Amniotic epithelial cell (primary cell): Measurements from ENCODE around the gene KIF5A.
"Not testable (repeated sequence)": the region's sequence is repeated elsewhere in the genome, so short reads cannot be mapped to it uniquely, and the experiment has no call there.

Source experiments
- DNase-seq: peaks from one replicate; pipeline ENCODE4 v3.0.0-alpha.2; 2010; ENCODE audit warnings: low read depth

The KIF5A gene

DNA sequence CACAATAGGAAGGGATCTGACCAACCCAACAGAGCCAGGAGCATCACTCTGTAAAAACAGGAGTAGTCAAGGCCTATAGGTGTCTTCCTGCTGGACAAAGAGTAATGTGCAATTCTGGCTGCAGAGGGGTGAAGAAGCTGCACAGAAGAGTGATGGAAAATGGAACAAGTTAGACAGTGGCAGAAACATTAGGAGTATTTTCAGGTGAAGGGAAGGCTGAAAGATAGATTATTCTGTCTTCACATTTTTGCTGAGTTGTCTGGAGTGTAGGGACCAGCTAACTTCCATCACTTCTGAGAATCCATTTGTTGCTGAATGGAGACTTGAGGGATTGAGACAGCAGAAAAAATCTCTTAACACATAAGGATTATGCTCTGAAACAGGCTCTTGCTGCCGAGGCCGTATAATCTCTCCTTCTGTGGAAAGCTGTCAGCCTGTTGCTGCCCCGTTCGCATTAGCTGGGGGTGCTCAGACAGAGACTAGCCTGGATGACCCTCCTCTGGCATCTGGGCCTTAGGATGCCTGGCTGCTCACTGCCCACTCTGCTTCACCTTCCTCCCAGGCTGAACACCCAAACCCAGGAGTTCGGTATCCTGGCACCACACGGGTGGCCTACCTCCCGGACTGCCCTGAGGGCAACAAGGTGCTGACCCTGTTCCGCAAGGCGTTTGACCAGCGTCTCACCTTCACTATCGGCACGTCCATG is 58.3 kb downstream of the KIF5A start:
- no peak for DNase-seq

DNA sequence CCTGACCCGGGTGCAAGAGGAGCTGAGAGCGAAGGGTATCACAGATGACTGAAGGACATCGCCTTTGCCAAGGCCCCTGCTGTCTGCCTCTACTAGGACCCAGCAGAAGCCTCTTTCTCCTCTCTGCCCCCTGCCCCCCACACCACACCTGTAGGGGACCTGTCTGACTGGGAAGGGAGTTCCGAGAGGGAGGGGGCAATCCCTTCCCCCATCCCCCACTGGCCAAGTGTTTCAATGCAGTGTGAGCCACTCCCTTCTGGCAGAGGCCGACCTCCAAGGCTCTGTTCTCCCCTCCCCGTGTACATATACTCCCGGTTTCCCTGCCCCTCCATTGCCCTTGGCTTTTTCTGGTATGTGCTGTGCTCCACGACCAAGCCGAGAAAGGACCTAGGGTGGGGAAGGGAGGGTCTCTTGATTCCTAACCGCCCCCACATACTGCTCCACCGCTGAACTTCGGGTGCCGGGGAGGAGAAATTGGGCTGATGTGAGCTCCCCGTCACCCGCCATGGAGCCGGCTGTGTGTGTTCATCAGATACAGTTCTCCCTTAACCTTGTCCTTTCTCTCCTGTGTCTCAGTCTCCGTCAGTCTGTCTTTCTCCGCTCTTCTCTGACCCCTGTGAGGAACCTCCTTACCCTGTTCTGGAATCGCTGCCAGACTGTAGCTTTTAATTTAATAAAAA is 59.4 kb downstream of the KIF5A start:
- DNase-seq = no peak

DNA sequence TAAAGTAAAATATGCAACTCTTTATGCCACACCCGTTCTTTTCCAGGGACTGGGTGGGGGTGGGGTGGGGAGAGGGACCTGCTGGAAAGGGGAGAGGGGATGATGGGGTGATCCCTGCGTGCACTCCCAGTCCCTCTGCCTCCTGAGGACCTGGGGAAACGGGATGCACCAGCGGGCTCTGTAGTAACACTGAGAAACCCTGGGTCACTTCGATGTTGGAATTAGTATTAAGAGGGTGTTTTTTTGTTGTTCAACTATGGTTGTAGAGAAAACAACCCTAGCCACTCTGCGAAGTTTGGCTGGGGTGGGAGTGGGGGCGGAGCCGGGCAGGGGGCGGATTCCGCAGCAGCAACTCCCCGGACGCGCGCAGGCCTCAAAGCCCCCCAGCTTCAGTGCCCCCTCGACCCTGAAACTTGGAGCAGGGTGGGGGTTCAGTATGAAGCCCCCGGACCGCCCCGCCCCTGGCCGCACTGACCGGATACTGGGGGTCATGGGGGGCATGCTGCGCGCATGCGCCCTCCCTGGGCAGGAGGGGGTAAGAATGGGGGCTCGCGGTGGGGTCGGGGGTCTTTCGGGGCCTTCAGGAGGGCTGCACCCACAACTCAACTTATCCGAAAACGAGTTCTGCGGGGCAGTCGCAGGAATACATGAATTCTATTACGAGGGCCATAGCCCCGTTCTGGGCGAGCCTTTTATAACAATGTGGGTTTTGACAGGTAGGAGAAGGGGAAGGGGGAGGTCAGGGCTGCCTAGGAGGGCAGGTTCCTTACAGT is 60.1 kb downstream of the KIF5A start:
- DNase-seq = no peak

DNA sequence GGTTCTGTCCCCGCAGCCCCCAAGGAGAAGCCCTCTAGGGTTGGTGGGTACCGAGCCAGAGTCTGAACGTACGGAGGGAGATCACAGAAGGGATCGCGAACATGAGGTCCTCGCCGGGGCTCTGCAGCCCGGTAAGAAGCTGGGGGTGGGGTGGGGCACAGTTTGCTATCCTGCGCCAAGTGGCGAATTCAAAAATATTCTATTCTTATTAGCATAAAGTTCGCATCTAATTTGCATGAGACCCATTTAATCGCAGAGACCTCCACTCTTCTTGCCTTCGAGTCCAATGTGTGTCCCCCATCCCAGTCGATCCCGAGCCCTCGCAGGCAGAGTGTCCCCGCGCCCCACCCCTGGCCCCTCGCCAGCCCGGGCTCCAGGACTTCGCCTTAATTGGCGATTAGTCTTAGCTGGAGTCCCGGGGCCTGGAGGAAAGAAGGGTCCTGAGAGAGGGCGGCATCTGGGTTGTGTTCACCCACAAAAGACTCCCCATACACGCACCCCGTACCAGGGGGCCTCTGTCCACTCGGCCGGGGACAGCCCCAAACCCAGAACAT is 60.8 kb downstream of the KIF5A start:
- no peak for DNase-seq

DNA sequence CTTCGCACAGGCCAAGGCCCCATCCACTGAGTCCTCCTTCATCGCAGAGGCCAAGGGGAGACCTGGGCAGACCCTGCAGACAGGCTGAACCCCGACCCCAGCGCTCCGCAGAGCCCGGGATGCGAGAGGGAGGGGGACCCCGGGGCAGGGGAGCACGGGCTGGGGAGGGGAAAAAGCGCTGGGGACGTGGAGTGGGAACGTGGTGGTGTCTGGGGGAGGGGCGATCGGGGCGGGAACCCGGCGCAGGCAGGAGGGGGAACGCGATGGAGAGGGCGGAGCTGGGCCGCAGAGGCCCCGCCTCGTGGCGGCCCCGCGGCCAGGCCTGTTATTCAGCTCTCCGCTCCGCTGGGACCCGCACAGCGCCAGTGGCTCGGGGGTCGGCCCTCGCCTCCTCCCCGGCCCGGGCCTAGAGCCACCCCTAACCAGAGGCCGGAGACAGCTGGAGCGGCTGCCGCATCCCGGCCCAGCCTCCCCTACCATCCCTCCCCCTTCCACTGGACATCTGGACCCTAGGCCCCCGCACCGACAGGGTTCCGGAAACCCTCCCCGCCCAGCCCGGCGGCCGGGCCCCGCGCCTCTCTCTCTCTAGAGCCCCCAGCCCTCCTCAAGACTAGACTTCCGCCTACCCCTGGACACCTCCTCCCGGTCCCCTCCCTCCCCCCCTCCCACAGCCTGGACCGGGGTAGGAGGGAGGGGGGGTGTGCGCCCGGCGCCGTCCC is 61.4 kb downstream of the KIF5A start, which contains the start of gene ARHGEF25:
TSS of gene ARHGEF25 (plus strand) at position 328 of the 719 bp plus-strand sequence. CDS start 460 bp downstream, outside the sequence.
- peak; percentile 47 for DNase-seq

DNA sequence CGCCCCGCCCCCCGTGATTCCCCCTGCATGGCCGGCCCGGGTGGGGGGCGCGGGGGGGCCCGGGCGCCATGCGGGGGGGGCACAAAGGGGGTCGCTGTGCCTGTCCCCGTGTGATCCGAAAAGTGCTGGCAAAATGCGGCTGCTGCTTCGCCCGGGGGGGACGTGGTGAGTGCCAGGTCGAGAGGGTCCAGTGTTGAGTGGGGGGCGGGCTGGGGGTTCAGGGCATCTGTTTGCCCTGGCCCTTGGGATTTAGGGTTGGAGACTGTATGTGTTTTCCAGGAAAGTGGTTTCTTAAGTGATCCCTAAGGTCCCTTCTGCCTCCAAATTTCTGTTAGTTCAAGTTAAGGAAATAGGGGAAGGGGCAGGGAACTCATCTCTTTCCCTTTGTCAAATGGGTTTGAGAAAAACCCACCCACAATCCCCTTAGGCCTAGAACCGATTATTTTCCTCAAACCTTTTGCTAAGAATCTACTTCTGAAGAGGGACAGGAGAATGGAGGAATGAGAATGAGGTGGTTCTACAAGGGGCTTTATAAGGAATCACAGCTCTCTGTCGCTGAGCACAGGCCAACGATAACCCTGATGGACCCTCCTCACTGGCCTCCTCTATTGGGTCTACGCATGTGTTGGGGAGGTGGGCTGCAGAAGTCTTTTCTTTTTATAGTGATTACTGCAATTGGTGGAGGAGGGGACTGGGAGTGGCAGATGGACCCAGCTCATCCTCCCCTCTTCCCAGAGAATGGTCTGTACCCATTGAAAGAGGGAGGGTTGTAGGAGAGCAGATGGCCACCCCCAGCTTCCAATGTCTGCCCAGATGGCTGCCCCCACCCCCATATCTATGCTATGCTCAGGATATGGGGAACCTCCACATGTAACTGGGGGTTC is 62.2 kb downstream of the KIF5A start:
- DNase-seq = no peak

DNA sequence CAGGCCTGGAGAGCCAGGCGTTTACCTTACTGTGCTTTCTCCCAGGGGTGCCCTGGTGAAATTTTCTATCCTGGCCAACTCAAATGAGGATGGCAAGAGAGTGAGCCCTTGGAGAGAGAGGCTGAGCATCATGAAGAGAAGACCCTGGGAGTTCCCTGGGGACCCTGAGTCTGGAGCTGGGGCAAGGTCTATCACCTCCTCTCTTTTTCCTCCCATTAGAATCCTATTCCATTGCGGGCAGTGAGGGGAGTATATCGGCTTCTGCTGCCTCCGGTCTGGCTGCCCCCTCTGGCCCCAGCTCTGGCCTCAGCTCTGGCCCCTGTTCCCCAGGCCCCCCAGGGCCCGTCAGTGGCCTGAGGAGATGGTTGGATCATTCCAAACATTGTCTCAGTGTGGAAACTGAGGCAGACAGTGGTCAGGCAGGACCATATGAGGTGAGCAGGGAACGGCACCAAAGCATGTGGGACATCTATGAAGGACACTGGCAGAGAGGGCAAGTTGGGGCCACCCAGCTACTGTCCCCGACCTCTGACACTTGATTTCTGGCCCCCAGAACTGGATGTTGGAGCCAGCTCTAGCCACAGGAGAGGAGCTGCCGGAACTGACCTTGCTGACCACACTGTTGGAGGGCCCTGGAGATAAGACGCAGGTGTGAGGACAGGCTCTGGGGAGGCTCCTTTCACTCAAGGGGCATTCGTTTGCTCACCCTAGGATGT is 63.0 kb downstream of the KIF5A start:
- no peak for DNase-seq

DNA sequence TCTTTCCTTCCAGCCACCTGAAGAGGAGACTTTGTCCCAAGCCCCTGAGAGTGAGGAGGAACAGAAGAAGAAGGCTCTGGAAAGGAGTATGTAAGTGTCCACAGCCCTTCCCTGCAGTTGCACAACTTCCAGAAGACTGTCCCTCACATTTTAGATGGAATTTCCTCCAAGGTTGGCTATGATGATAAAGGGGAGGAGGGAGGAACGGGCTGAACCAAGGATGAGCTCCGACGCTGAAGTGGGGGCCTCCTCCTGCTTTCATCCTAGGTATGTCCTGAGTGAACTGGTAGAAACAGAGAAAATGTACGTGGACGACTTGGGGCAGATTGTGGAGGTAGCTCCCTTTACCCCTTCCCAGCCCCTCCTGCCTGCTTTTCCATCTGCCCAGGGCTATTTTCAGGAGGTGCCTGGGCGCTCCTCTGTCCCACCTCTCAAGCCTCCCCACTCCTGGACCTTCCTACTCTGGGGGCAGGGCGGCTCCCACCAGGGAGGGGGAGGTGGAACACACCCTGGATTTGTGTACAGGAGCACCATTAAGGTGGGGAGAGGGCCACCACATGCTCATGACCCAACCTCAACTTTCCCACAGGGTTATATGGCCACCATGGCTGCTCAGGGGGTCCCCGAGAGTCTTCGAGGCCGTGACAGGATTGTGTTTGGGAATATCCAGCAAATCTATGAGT is 63.7 kb downstream of the KIF5A start:
- DNase-seq = no peak

DNA sequence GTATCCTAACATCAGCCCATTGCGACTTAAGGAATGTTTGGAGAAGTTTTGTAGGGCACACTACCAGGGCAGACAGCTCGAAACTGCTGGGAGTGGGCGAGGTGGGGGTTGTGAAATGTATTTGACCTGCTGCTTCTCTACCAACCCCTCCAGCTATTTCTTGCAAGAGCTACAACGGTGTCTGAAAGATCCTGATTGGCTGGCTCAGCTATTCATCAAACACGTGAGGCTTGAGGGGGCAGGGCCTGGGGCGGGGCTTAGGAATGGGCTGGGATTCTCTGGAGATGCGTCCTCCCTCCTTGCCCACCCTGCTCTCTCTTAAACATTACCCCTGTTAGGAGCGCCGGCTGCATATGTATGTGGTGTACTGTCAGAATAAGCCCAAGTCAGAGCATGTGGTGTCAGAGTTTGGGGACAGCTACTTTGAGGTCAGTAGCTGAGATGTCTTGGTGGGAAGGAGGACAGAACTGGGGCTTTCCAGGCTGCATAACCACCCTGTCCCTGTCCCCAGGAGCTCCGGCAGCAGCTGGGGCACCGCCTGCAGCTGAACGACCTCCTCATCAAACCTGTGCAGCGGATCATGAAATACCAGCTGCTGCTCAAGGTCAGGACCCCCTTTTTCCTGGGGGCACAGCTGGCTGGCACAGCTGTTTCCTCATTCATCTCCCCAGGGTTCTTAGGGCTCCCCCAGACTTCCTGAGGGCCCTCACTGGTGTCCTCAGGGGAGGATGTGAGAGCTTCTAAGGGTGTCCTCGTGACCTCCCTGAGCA is 64.5 kb downstream of the KIF5A start:
- DNase-seq = peak; percentile 56

DNA sequence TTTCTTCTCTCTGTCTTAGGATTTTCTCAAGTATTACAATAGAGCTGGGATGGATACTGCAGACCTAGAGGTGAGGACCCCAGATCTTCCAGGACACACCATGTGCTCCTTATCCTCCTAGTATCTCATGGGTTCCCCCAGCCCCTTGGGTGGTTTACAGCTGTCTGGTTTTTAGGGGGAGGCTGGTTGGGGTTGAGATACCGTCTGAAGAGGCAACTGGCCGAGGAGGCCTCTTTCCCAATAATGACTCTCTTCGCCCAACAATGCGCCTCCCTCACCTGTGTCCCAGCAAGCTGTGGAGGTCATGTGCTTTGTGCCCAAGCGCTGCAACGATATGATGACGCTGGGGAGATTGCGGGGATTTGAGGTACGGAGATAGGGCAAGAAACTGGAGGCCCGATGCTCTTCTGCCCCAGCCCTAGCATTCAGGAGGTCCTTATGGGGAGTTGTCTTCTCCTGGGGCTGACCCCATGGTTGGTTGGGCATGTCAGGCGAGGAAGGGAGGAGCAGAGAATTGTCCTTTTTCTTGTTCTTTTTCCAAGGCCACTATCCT is 65.2 kb downstream of the KIF5A start:
- no peak for DNase-seq

DNA sequence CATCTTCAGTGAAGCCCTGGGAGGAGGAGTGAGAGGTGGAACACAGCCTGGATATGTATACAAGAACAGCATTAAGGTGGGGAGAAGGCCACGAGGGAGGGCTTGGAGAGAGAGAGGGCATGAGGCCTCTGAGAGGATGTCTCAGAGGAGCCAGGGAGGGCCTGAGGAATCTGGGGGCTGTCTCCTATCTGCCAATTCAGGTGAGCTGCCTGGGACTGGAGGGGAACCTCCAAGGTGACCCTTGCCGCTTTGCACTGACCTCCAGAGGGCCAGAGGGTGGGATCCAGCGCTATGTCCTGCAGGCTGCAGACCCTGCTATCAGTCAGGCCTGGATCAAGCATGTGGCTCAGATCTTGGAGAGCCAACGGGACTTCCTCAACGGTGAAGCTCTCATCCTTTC is 65.8 kb downstream of the KIF5A start:
- DNase-seq = no peak

DNA sequence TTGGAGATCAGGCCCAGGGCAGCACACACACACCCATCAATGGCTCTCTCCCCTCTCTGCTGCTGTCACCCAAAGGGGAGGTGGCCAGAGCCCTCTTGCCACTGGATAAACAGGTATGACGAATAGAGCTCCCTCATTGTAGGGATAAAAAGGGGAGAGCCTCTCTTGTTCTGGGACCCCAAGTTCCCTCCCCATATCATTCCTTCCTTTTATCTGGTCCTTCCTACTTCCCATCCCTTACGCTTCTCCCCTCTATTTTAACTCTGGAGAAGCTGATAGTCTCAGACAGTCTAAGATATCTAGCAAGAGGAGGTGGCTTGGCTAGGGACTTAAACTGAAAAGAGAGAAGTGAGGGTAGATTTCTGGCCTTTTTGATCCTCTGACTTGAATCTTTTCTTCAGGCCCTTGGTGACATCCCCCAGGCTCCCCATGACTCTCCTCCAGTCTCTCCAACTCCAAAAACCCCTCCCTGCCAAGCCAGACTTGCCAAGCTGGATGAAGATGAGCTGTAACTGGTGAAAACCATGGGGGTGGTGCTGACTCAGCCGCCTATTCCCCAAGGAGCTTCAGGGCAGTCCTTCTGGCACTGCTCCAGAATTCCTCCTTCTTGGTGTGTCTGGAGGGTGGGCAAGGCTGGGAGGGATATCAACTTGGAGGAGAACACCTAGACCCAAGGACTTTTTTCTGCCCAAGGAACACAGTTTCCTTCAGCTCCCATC is 66.7 kb downstream of the KIF5A start:
- DNase-seq = peak; percentile 36

DNA sequence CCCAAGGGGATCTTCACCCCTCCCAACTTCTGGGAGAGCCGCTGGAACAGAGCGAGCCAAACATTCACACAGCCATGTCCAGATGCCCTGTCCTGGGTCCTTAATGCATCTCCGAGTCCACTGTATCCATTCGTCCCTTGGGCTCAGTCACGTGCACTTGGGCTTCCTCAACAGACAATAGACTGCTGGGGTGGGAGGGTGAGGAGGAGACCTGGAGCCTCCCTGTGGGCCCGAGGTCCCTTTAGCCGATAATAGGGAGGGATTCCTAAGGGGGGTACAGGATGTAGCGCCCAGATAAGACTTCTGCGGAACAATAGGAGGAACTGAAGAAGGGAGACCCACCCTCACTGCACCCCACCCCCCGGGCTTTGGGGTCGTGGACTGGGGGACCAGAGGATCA is 68.1 kb downstream of the KIF5A start:
- no peak for DNase-seq

DNA sequence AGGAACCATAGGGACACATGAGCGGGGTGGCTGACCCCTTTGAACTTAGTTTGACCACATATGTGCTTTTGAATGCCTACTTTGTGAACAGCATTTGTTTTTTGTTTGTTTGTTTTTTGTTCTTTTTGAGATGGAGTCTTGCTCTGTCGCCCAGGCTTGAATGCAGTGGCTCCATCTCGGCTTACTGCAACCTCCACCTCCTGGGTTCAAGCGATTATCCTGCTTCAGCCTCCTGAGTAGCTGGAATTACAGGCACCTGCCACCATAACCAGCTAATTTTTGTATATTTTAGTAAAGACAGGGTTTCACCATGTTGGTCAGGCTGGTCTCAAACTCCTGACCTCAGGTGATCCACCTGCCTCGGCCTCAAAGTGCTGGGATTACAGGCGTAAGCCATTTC is 68.6 kb downstream of the KIF5A start:
- DNase-seq = not testable (repeated sequence)

DNA sequence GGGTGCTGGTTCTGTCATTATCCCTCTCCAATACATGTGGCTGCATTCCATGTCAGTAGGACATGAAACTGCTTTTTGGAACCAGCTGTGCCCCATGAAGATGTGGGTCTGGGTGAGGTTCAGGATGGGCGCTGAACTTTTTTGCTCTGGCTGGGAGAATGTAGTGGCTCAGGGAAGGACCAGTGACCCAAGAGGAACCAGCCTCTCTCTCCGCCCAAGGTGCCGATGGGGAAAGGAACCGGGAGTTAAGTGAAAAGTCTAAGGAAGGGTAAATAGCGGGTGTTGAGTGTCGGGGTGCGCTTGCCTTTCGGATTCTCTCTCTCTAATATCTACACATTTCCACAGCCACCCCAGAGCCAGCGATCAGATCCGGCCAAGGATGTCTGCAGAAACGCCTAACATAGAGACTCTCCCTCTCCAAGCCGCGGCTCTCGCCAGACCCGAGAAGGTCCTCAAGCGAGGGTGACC is 69.2 kb downstream of the KIF5A start:
- DNase-seq = no peak

DNA sequence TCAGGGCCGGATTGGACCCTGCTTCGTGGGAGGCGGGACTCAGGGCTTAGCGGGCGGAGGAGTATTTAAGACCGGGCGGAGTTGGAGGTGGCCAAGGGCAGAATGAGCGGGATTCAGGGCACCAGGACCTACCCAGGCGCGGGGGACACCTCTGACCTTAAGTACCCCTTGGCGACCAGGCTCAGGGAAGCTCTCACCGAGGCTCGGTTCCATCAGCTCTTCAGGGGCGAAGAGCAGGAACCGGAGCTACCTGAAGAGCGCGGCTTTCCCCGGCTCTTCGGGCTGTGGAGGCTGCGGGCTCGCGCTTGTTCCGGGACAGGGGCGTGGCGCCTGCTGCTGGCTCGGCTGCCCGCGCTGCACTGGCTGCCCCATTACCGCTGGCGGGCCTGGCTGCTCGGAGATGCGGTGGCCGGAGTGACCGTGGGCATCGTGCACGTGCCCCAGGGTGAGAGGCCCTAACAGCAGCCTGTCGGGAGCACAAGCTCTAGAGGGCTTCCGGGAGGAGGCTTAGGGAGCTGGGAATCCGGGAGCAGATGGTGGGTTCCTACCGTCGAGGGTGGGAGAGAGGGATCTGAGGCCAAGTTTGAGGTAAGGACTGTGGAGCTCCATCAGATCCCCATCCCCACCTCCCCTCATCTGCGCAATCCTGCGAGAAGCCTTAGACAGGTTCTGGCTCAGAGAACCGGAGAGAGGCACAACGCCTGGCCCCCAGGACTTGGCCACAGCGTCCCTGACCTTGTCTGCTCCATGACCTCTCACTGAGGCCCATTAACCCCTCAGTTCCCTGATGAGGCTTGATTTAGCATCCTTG is 69.8 kb downstream of the KIF5A start:
- DNase-seq = no peak
